Measurements from ENCODE around the gene CLASP2. TPM values are rescaled to one million over a fixed set of nuclear protein-coding genes. Genes with fewer than 3 reads are reported as not detected.
"Not testable (repeated sequence)": the region's sequence is repeated elsewhere in the genome, so short reads cannot be mapped to it uniquely, and the experiment has no call there.

Gene CLASP2
- total and polyA plus RNA-seq, 7 donors, result 7.3 to 71.9 (median 37.7) TPM

- DNase-seq (no peak), ATAC-seq (no peak)
- WGBS, 3 donors, result 76 to 94% (median 89%) methylated on average over 3 of the region's 3 CpGs
These were observed 259.6 kb downstream of the CLASP2 start for GRCh38 chr3:33458446-33458845.

DNA sequence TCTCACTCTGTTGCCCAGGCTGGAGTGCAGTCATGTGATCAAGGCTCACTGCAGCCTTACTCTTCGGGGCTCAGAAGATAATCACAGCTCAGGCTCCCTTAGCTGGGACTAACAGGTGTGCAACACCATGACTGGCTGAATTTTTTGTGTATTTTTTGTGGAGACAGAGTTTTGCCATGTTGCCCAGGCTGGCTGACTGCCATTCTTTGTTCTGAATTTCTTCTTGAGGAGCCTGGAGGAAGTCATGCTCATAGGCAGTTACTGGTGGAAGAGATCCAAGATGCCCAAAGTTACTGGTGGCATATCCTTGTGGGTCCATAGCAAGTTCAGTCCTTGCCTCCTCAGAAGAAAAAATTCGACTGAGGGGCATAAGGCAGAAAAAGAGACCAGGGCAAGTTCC, 261.3 kb downstream of the CLASP2 start:
- H3K4me1 ChIP-seq, result no peaks in the 10 kb centered on the region
- intact Hi-C loops (cut with DNase I), result no loop called here
- no peak overlapping the region for H3K4me3 ChIP-seq
- H3K9me3 ChIP-seq, result peaks cover 26% of the 10 kb centered on the region
- TF ChIP-seq CTCF (IDR thresholded peaks at IDR 0.05), result no peak
- no peak overlapping the region for H3K27ac ChIP-seq
- H3K36me3 ChIP-seq (ENCODE audit: insufficient read depth in 1 of 2, low read depth in 1 of 2), result no peaks in the 10 kb centered on the region
- 50 to 60% (median 58%) methylated on average over 2 of the region's 2 CpGs for WGBS, 3 donors
- ATAC-seq (no peak), DNase-seq (no peak)
- no peaks in the 10 kb centered on the region for H3K27me3 ChIP-seq (ENCODE audit: insufficient read depth in 3 of 3, low read length in 2 of 3)

More at GRCh38 chr3:33458446-33458845, 259.6 kb downstream of the CLASP2 start:
- Histone ChIP-seq H3K4me3 (no peak overlapping the region), H3K27ac (no peak overlapping the region), H3K27me3 (ENCODE audit: insufficient read depth in 3 of 3, low read length in 2 of 3) (no peaks in the 10 kb centered on the region), H3K4me1 (no peaks in the 10 kb centered on the region), H3K36me3 (ENCODE audit: insufficient read depth in 1 of 2, low read depth in 1 of 2) (no peaks in the 10 kb centered on the region), H3K9me3 (peaks cover 32% of the 10 kb centered on the region)
- intact Hi-C loops (cut with DNase I), result no loop called here
- no peak for TF ChIP-seq CTCF (IDR thresholded peaks at IDR 0.05)

- Histone ChIP-seq H3K27me3 (ENCODE audit: insufficient read depth in 3 of 3, low read length in 2 of 3) (no peaks in the 10 kb centered on the region), H3K36me3 (ENCODE audit: insufficient read depth in 1 of 2, low read depth in 1 of 2) (no peaks in the 10 kb centered on the region), H3K4me3 (no peak overlapping the region), H3K27ac (no peak overlapping the region), H3K9me3 (peaks cover 2% of the 10 kb centered on the region), H3K4me1 (no peaks in the 10 kb centered on the region)
- ATAC-seq, result no peak
- no peak for DNase-seq
- TF ChIP-seq CTCF (IDR thresholded peaks at IDR 0.05), result no peak
- WGBS, 3 donors, result 93 to 96% (median 95%) methylated on average over 18 to 19 of the region's 19 CpGs
- intact Hi-C loops (cut with DNase I), result no loop called here
These were observed 264.7 kb downstream of the CLASP2 start for GRCh38 chr3:33453331-33453761.

GRCh38 chr3:33451994-33452393, 266.1 kb downstream of the CLASP2 start:
- H3K27ac ChIP-seq; H3K4me3 ChIP-seq; ATAC-seq; intact Hi-C loops (cut with DNase I); H3K9me3 ChIP-seq; H3K4me1 ChIP-seq; H3K36me3 ChIP-seq (ENCODE audit: insufficient read depth in 1 of 2, low read depth in 1 of 2); DNase-seq; H3K27me3 ChIP-seq (ENCODE audit: insufficient read depth in 3 of 3, low read length in 2 of 3): not testable (repeated sequence)
- WGBS, 3 donors, result 83 to 88% (median 88%) methylated on average over 1 of the region's 1 CpG

DNA sequence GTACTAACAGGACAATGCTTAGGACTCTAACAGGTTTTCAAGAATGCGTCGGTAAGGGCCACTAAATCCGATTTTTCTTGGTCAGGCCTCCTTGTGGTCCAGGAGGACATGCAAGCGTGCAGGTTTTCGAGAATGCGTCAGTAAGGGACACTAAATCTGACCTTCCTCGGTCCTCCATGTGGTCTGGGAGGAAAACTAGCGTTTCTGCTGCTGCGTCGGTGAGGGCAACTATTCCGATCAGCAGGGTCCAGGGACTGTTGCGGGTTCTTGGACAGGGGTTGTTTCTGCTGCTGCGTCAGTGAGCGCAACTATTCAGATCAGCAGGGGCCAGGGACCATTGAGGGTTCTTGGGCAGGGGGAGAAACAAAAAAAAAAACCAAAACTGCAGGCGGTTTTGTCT, 270.1 kb downstream of the CLASP2 start:
- no peak for ATAC-seq
- H3K27ac ChIP-seq, result no peak overlapping the region
- H3K36me3 ChIP-seq (ENCODE audit: insufficient read depth in 1 of 2, low read depth in 1 of 2), result no peaks in the 10 kb centered on the region
- no peaks in the 10 kb centered on the region for H3K27me3 ChIP-seq (ENCODE audit: insufficient read depth in 3 of 3, low read length in 2 of 3)
- H3K4me3 ChIP-seq, result no peak overlapping the region
- no peak for DNase-seq
- intact Hi-C loops (cut with DNase I), result no loop called here
- no peaks in the 10 kb centered on the region for H3K4me1 ChIP-seq
- 91 to 94% (median 91%) methylated on average over 15 of the region's 15 CpGs for WGBS, 3 donors
- no peak for TF ChIP-seq CTCF (IDR thresholded peaks at IDR 0.05)
- H3K9me3 ChIP-seq, result no peaks in the 10 kb centered on the region

GRCh38 chr3:33447256-33447625, 270.8 kb downstream of the CLASP2 start:
- H3K36me3 ChIP-seq (ENCODE audit: insufficient read depth in 1 of 2, low read depth in 1 of 2); DNase-seq; H3K4me1 ChIP-seq; H3K27me3 ChIP-seq (ENCODE audit: insufficient read depth in 3 of 3, low read length in 2 of 3); H3K27ac ChIP-seq; H3K9me3 ChIP-seq; ATAC-seq; intact Hi-C loops (cut with DNase I); H3K4me3 ChIP-seq: not testable (repeated sequence)
- WGBS, 3 donors, result 72 to 84% (median 78%) methylated on average over 7 of the region's 7 CpGs
